ENCODE results near the gene P3H3.
"Not testable (repeated sequence)": the region's sequence is repeated elsewhere in the genome, so short reads cannot be mapped to it uniquely, and the experiment has no call there.

P3H3 gene

GRCh38 chr12:6863586-6864321, 35.5 kb downstream of the P3H3 start:
- in situ Hi-C loops (cut with MboI; ENCODE audit: low sequenced_read_pairs), result no loop called here

- in situ Hi-C loops (cut with MboI; ENCODE audit: low sequenced_read_pairs), result not testable (repeated sequence)
Measured at GRCh38 chr12:6865307-6865706, 37.1 kb downstream of the P3H3 start.

- in situ Hi-C loops (cut with MboI; ENCODE audit: low sequenced_read_pairs), result no loop called here
Measured at GRCh38 chr12:6866163-6866919, 38.1 kb downstream of the P3H3 start.

- in situ Hi-C loops (cut with MboI; ENCODE audit: low sequenced_read_pairs), result no loop called here
Measured at GRCh38 chr12:6866920-6867412, 38.8 kb downstream of the P3H3 start.

- in situ Hi-C loops (cut with MboI; ENCODE audit: low sequenced_read_pairs), result no loop called here
Measured at GRCh38 chr12:6867413-6868210, 39.4 kb downstream of the P3H3 start, which contains the start of gene TPI1. Gene TPI1, plus strand, starts transcription at chr12:6867531. Its CDS starts 36 bp downstream, at chr12:6867567.

- in situ Hi-C loops (cut with MboI; ENCODE audit: low sequenced_read_pairs), result no loop called here
Measured at GRCh38 chr12:6868211-6869048, 40.2 kb downstream of the P3H3 start.

GRCh38 chr12:6869049-6870021, 41.1 kb downstream of the P3H3 start:
- in situ Hi-C loops (cut with MboI; ENCODE audit: low sequenced_read_pairs), result no loop called here

GRCh38 chr12:6870304-6870703, 42.1 kb downstream of the P3H3 start:
- in situ Hi-C loops (cut with MboI; ENCODE audit: low sequenced_read_pairs), result not testable (repeated sequence)

GRCh38 chr12:6871052-6871957, 43.1 kb downstream of the P3H3 start:
- in situ Hi-C loops (cut with MboI; ENCODE audit: low sequenced_read_pairs), result no loop called here

GRCh38 chr12:6872073-6873048, 44.2 kb downstream of the P3H3 start:
- in situ Hi-C loops (cut with MboI; ENCODE audit: low sequenced_read_pairs), result no loop called here

GRCh38 chr12:6873094-6874014, 45.1 kb downstream of the P3H3 start, which contains the start of gene SPSB2:
Gene SPSB2, minus strand, starts transcription at chr12:6873303. Its CDS starts 402 bp downstream, at chr12:6872901.
- in situ Hi-C loops (cut with MboI; ENCODE audit: low sequenced_read_pairs), result no loop called here

GRCh38 chr12:6874015-6874368, 45.8 kb downstream of the P3H3 start:
- in situ Hi-C loops (cut with MboI; ENCODE audit: low sequenced_read_pairs), result not testable (repeated sequence)

- in situ Hi-C loops (cut with MboI; ENCODE audit: low sequenced_read_pairs), result not testable (repeated sequence)
Measured at GRCh38 chr12:6879824-6880223, 51.6 kb downstream of the P3H3 start.

- in situ Hi-C loops (cut with MboI; ENCODE audit: low sequenced_read_pairs), result no loop called here
Measured at GRCh38 chr12:6883252-6883651, 55.0 kb downstream of the P3H3 start.

GRCh38 chr12:6883683-6884082, 55.5 kb downstream of the P3H3 start:
- in situ Hi-C loops (cut with MboI; ENCODE audit: low sequenced_read_pairs), result no loop called here

GRCh38 chr12:6884539-6884938, 56.3 kb downstream of the P3H3 start:
- in situ Hi-C loops (cut with MboI; ENCODE audit: low sequenced_read_pairs), result no loop called here
